ENCODE data around the gene COL4A2. TPM values are rescaled to one million over a fixed set of nuclear protein-coding genes. Genes with fewer than 3 reads are reported as not detected.
"Not testable (repeated sequence)": the region's sequence is repeated elsewhere in the genome, so short reads cannot be mapped to it uniquely, and the experiment has no call there.

COL4A2 gene
- total RNA-seq, 2 experiments from 2014 or later, result not detected

- H3K27ac Mint-ChIP-seq, result no peak overlapping the region
- DNase-seq (no peak), ATAC-seq (no peak)
- H3K27me3 Mint-ChIP-seq, result no peaks in the 10 kb centered on the region
- no peaks in the 10 kb centered on the region for H3K4me1 Mint-ChIP-seq (ENCODE audit: low read depth)
- no peak overlapping the region for H3K4me3 Mint-ChIP-seq
- intact Hi-C loops (cut with micrococcal nuclease), result no loop called here
- TF ChIP-seq CTCF (IDR thresholded peaks at IDR 0.05), result no peak
- CTCF ChIA-PET, result no interaction called here
- H3K36me3 Mint-ChIP-seq (ENCODE audit: low read depth), result no peaks in the 10 kb centered on the region
- H3K9me3 Mint-ChIP-seq, result no peaks in the 10 kb centered on the region
- POLR2A ChIA-PET, result no interaction called here
These were observed 173.1 kb downstream of the COL4A2 start for GRCh38 chr13:110480161-110480560.

DNA sequence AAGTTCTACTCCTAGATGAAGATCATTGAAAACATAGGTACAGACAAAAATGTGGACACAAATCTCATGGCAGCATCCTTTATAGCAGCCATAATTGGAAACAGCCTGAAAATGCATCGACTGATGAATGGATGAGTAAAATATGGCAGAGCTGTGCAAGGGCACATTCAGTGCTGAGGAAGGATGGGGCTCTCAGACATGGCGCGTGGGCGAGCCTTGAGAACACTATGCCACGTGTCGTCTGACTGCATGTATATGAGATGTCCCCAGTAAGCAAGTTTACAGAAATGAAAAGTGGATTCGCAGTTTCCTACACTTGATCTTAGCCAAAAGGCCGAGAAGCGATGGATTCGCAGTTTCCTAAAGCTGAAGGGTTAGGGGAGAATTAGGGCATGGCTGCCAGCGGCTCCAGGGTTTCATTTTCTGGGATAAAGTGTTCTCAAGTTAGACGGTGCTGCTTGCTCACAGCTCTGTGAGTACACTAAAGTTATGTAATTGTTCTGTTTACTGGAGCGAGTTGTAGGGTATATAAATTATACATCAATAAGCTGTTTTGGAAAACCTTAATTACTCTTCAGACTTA lies 176.4 kb downstream of the COL4A2 start:
- Mint-ChIP-seq H3K4me3 (no peak overlapping the region), H3K27me3 (no peaks in the 10 kb centered on the region), H3K4me1 (ENCODE audit: low read depth) (no peaks in the 10 kb centered on the region), H3K27ac (no peak overlapping the region), H3K36me3 (ENCODE audit: low read depth) (no peaks in the 10 kb centered on the region), H3K9me3 (no peaks in the 10 kb centered on the region)
- DNase-seq (no peak), ATAC-seq (no peak)
- intact Hi-C loops (cut with micrococcal nuclease), result no loop called here
- ChIA-PET CTCF (no interaction called here), POLR2A (no interaction called here)
- TF ChIP-seq CTCF (IDR thresholded peaks at IDR 0.05), result no peak

GRCh38 chr13:110484290-110485048 lies 177.4 kb downstream of the COL4A2 start:
- H3K4me3 Mint-ChIP-seq, result no peak overlapping the region
- H3K27ac Mint-ChIP-seq, result no peak overlapping the region
- intact Hi-C loops (cut with micrococcal nuclease), result no loop called here
- DNase-seq (no peak), ATAC-seq (no peak)
- H3K36me3 Mint-ChIP-seq (ENCODE audit: low read depth), result no peaks in the 10 kb centered on the region
- CTCF ChIA-PET, result no interaction called here
- H3K9me3 Mint-ChIP-seq, result no peaks in the 10 kb centered on the region
- POLR2A ChIA-PET, result no interaction called here
- no peak for TF ChIP-seq CTCF (IDR thresholded peaks at IDR 0.05)
- no peaks in the 10 kb centered on the region for H3K4me1 Mint-ChIP-seq (ENCODE audit: low read depth)
- no peaks in the 10 kb centered on the region for H3K27me3 Mint-ChIP-seq

GRCh38 chr13:110485604-110486003 lies 178.5 kb downstream of the COL4A2 start:
- intact Hi-C loops (cut with micrococcal nuclease), result no loop called here
- H3K27ac Mint-ChIP-seq, result no peak overlapping the region
- no peak for TF ChIP-seq CTCF (IDR thresholded peaks at IDR 0.05)
- no peak for ATAC-seq
- no peaks in the 10 kb centered on the region for H3K9me3 Mint-ChIP-seq
- no peaks in the 10 kb centered on the region for H3K27me3 Mint-ChIP-seq
- no peak for DNase-seq
- H3K4me3 Mint-ChIP-seq, result no peak overlapping the region
- no peaks in the 10 kb centered on the region for H3K36me3 Mint-ChIP-seq (ENCODE audit: low read depth)
- POLR2A ChIA-PET, result no interaction called here
- no peaks in the 10 kb centered on the region for H3K4me1 Mint-ChIP-seq (ENCODE audit: low read depth)
- CTCF ChIA-PET, result no interaction called here

GRCh38 chr13:110486061-110486715 lies 179.1 kb downstream of the COL4A2 start:
- H3K27ac Mint-ChIP-seq, result no peak overlapping the region
- no peaks in the 10 kb centered on the region for H3K36me3 Mint-ChIP-seq (ENCODE audit: low read depth)
- H3K4me3 Mint-ChIP-seq, result no peak overlapping the region
- DNase-seq (no peak), ATAC-seq (no peak)
- POLR2A ChIA-PET, result no interaction called here
- H3K9me3 Mint-ChIP-seq, result no peaks in the 10 kb centered on the region
- H3K4me1 Mint-ChIP-seq (ENCODE audit: low read depth), result no peaks in the 10 kb centered on the region
- no peak for TF ChIP-seq CTCF (IDR thresholded peaks at IDR 0.05)
- H3K27me3 Mint-ChIP-seq, result no peaks in the 10 kb centered on the region
- intact Hi-C loops (cut with micrococcal nuclease), result no loop called here
- CTCF ChIA-PET, result no interaction called here

GRCh38 chr13:110486880-110487279 lies 179.8 kb downstream of the COL4A2 start:
- intact Hi-C loops (cut with micrococcal nuclease); DNase-seq; CTCF ChIA-PET; POLR2A ChIA-PET; H3K9me3 Mint-ChIP-seq; H3K4me3 Mint-ChIP-seq; H3K27ac Mint-ChIP-seq; H3K27me3 Mint-ChIP-seq; H3K36me3 Mint-ChIP-seq (ENCODE audit: low read depth); H3K4me1 Mint-ChIP-seq (ENCODE audit: low read depth); ATAC-seq: not testable (repeated sequence)
